ENCODE measurements around the gene MAGOH. TPM values are rescaled to one million over a fixed set of nuclear protein-coding genes. Genes with fewer than 3 reads are reported as not detected.

Gene MAGOH
- total RNA-seq, 1 experiment from 2014 or later = 77.0 TPM

- Histone ChIP-seq H3K9me3 (no peaks in the 10 kb centered on the region), H3K36me3 (ENCODE audit: control insufficient read depth, insufficient read depth, low read length) (no peaks in the 10 kb centered on the region), H3K27me3 (replicated peaks; ENCODE audit: control insufficient read depth, insufficient read depth, low read length) (no peaks in the 10 kb centered on the region), H3K4me3 (ENCODE audit: low read depth, low read length) (no peak overlapping the region), H3K4me1 (no peaks in the 10 kb centered on the region)
- no peak for DNase-seq
- Mint-ChIP-seq H3K4me3 (ENCODE audit: unreplicated experiment) (no peak overlapping the region), H3K9me3 (ENCODE audit: unreplicated experiment) (no peaks in the 10 kb centered on the region), H3K36me3 (ENCODE audit: insufficient read depth, unreplicated experiment) (peaks cover 6% of the 10 kb centered on the region), H3K27ac (ENCODE audit: unreplicated experiment) (no peak overlapping the region), H3K27me3 (ENCODE audit: insufficient read depth, unreplicated experiment) (no peaks in the 10 kb centered on the region), H3K4me1 (ENCODE audit: low read depth, unreplicated experiment) (no peaks in the 10 kb centered on the region)
- TF ChIP-seq CTCF (IDR thresholded peaks at IDR 0.05; ENCODE audit: insufficient read depth in 1 of 2, low read depth in 1 of 2, low read length in 1 of 2, severe bottlenecking in 1 of 2, unreplicated experiment in 1 of 2) = no peak
- POLR2A ChIA-PET = no interaction called here
- intact Hi-C loops (cut with micrococcal nuclease; ENCODE audit: unreplicated experiment) = no loop called here
- CTCF ChIA-PET = no interaction called here
- no TSS peak for BruUV-seq (replicated peaks)
Measured at GRCh38 chr1:53264048-53264447, 25.7 kb upstream of the MAGOH start.

- H3K4me1 Mint-ChIP-seq (ENCODE audit: low read depth, unreplicated experiment) = peaks cover 16% of the 10 kb centered on the region
- H3K27me3 Mint-ChIP-seq (ENCODE audit: insufficient read depth, unreplicated experiment) = no peaks in the 10 kb centered on the region
- H3K27ac Mint-ChIP-seq (ENCODE audit: unreplicated experiment) = no peak overlapping the region
- no peak overlapping the region for H3K4me3 ChIP-seq (ENCODE audit: low read depth, low read length)
- no TSS peak for BruUV-seq (replicated peaks)
- POLR2A ChIA-PET = no interaction called here
- H3K4me3 Mint-ChIP-seq (ENCODE audit: unreplicated experiment) = no peak overlapping the region
- intact Hi-C loops (cut with micrococcal nuclease; ENCODE audit: unreplicated experiment) = no loop called here
- CTCF ChIA-PET = interaction anchor here (1.1 kb wide), 1 partner anchor 11 kb away, joined by 5 read pairs; no protein-coding TSS in a partner anchor
- DNase-seq = no peak
- H3K27me3 ChIP-seq (replicated peaks; ENCODE audit: control insufficient read depth, insufficient read depth, low read length) = no peaks in the 10 kb centered on the region
- H3K9me3 ChIP-seq = no peaks in the 10 kb centered on the region
- no peaks in the 10 kb centered on the region for H3K36me3 ChIP-seq (ENCODE audit: control insufficient read depth, insufficient read depth, low read length)
- no peak for TF ChIP-seq CTCF (IDR thresholded peaks at IDR 0.05; ENCODE audit: insufficient read depth in 1 of 2, low read depth in 1 of 2, low read length in 1 of 2, severe bottlenecking in 1 of 2, unreplicated experiment in 1 of 2)
- H3K9me3 Mint-ChIP-seq (ENCODE audit: unreplicated experiment) = no peaks in the 10 kb centered on the region
- peaks cover 7% of the 10 kb centered on the region for H3K4me1 ChIP-seq
- no peaks in the 10 kb centered on the region for H3K36me3 Mint-ChIP-seq (ENCODE audit: insufficient read depth, unreplicated experiment)
Measured at GRCh38 chr1:53262000-53262399, 23.7 kb upstream of the MAGOH start.

- no peaks in the 10 kb centered on the region for H3K27me3 Mint-ChIP-seq (ENCODE audit: insufficient read depth, unreplicated experiment)
- Histone ChIP-seq H3K36me3 (ENCODE audit: control insufficient read depth, insufficient read depth, low read length) (no peaks in the 10 kb centered on the region; the same call in 1 of the 2 replicates), H3K9me3 (no peaks in the 10 kb centered on the region), H3K27me3 (replicated peaks; ENCODE audit: control insufficient read depth, insufficient read depth, low read length) (no peaks in the 10 kb centered on the region), H3K4me1 (peaks cover 12% of the 10 kb centered on the region), H3K4me3 (ENCODE audit: low read depth, low read length) (no peak overlapping the region)
- H3K4me1 Mint-ChIP-seq (ENCODE audit: low read depth, unreplicated experiment) = peaks cover 17% of the 10 kb centered on the region
- H3K4me3 Mint-ChIP-seq (ENCODE audit: unreplicated experiment) = no peak overlapping the region
- ChIA-PET POLR2A (no interaction called here), CTCF (interaction anchor here (1.1 kb wide), 1 partner anchor 9 kb away, joined by 5 read pairs; no protein-coding TSS in a partner anchor)
- H3K36me3 Mint-ChIP-seq (ENCODE audit: insufficient read depth, unreplicated experiment) = no peaks in the 10 kb centered on the region
- H3K27ac Mint-ChIP-seq (ENCODE audit: unreplicated experiment) = no peak overlapping the region
- intact Hi-C loops (cut with micrococcal nuclease; ENCODE audit: unreplicated experiment) = no loop called here
- BruUV-seq (replicated peaks) = no TSS peak
- no peak for DNase-seq
- H3K9me3 Mint-ChIP-seq (ENCODE audit: unreplicated experiment) = no peaks in the 10 kb centered on the region
- TF ChIP-seq CTCF (IDR thresholded peaks at IDR 0.05; ENCODE audit: insufficient read depth in 1 of 2, low read depth in 1 of 2, low read length in 1 of 2, severe bottlenecking in 1 of 2, unreplicated experiment in 1 of 2) = no peak
Measured at GRCh38 chr1:53260631-53261247, 22.4 kb upstream of the MAGOH start.
